GM23338 (cell line): ENCODE measurements around the gene AMOTL1. TPM values are rescaled to one million over a fixed set of nuclear protein-coding genes. Genes with fewer than 3 reads are reported as not detected.

Source experiments
- ATAC-seq: fragments of 200-7000 bp; cut with Tn5 transposase; 3 replicates; pipeline ENCODE4 v1.9.1; 2020
- DNase-seq: peaks from one replicate; pipeline ENCODE4 v3.0.0-alpha.2; 2015; ENCODE audit warnings: low spot score
- H2AFZ ChIP-seq: fragments of 200-600 bp; sonication (generic); 2 replicates; pipeline ENCODE4 v1.8.0; 2016; ENCODE audit warnings: antibody characterized with exemption, mild to moderate bottlenecking, moderate library complexity
- H3F3A ChIP-seq: fragments of 200-600 bp; sonication (generic); replicated peaks from 2 replicates; pipeline ENCODE4 v1.8.0; 2017; ENCODE audit warnings: antibody characterized with exemption, mixed run types, low read depth
- H3K27ac ChIP-seq: fragments of 200-600 bp; sonication (generic); 2 replicates; pipeline ENCODE4 v1.6.1; 2016; ENCODE audit warnings: low read depth
- H3K27me3 ChIP-seq: fragments of 200-600 bp; sonication (generic); 2 replicates; pipeline ENCODE4 v1.8.0; 2016; ENCODE audit warnings: mild to moderate bottlenecking, mixed run types, moderate library complexity; ENCODE audit not compliant: insufficient read depth
- H3K36me3 ChIP-seq: fragments of 200-600 bp; sonication (generic); 2 replicates; pipeline ENCODE4 v1.8.0; 2016; ENCODE audit warnings: mild to moderate bottlenecking; ENCODE audit not compliant: insufficient read depth
- H3K4me1 ChIP-seq: fragments of 200-600 bp; sonication (generic); 2 replicates; pipeline ENCODE4 v1.8.0; 2016; ENCODE audit warnings: mild to moderate bottlenecking, moderate library complexity; ENCODE audit not compliant: insufficient read depth
- H3K4me2 ChIP-seq: fragments of 200-600 bp; sonication (generic); 2 replicates; pipeline ENCODE4 v1.7.1; 2017; ENCODE audit warnings: mixed run types
- H3K4me3 ChIP-seq: fragments of 200-600 bp; sonication (generic); 2 replicates; pipeline ENCODE4 v1.6.1; 2016; ENCODE audit warnings: mixed run types
- H3K79me2 ChIP-seq: fragments of 200-600 bp; sonication (generic); replicated peaks from 2 replicates; pipeline ENCODE4 v1.8.0; 2017; ENCODE audit warnings: mild to moderate bottlenecking; ENCODE audit not compliant: insufficient read depth
- H3K9me2 ChIP-seq: fragments of 200-600 bp; sonication (generic); 2 replicates; pipeline ENCODE4 v1.8.0; 2017; ENCODE audit not compliant: insufficient read depth
- H4K20me1 ChIP-seq: fragments of 200-600 bp; sonication (generic); replicated peaks from 2 replicates; pipeline ENCODE4 v1.8.0; 2017; ENCODE audit warnings: mild to moderate bottlenecking; ENCODE audit not compliant: insufficient read depth
- H3K27ac Mint-ChIP-seq: 2 replicates; pipeline ENCODE4 v1.8.0; 2020; ENCODE audit warnings: inconsistent platforms, mild to moderate bottlenecking, moderate library complexity, mixed read lengths
- H3K27me3 Mint-ChIP-seq: 3 replicates; pipeline ENCODE4 v1.8.0; 2022; ENCODE audit warnings: low read depth, mild to moderate bottlenecking, moderate library complexity, mixed read lengths, inconsistent platforms; ENCODE audit not compliant: insufficient read depth, poor library complexity
- H3K36me3 Mint-ChIP-seq: 3 replicates; pipeline ENCODE4 v1.8.0; 2021; ENCODE audit warnings: low read depth, mild to moderate bottlenecking, inconsistent platforms, moderate library complexity, mixed read lengths
- H3K4me1 Mint-ChIP-seq: 3 replicates; pipeline ENCODE4 v1.8.0; 2020; ENCODE audit warnings: mild to moderate bottlenecking, inconsistent platforms, mixed read lengths
- H3K4me3 Mint-ChIP-seq: 3 replicates; pipeline ENCODE4 v1.8.0; 2021; ENCODE audit warnings: moderate library complexity, mild to moderate bottlenecking, inconsistent platforms, mixed read lengths
- H3K9me3 Mint-ChIP-seq: 3 replicates; pipeline ENCODE4 v1.8.0; 2020; ENCODE audit warnings: moderate library complexity, mild to moderate bottlenecking, inconsistent platforms, mixed read lengths
- CREB1 ChIP-seq: fragments of 250-450 bp; sonication (Bioruptor Pico); IDR thresholded peaks from 2 replicates; pipeline ENCODE4 v1.5.0; 2020; ENCODE audit warnings: low read depth, mild to moderate bottlenecking, moderate library complexity
- EZH2 ChIP-seq: fragments of 200-600 bp; sonication (generic); IDR thresholded peaks from one replicate; pipeline ENCODE4 v1.8.0; 2017; ENCODE audit warnings: antibody characterized with exemption, mild to moderate bottlenecking, low read depth; ENCODE audit not compliant: unreplicated experiment
- JUNB ChIP-seq: IDR thresholded peaks from one replicate; pipeline ENCODE4 v1.6.1; 2016; ENCODE audit warnings: antibody characterized with exemption; ENCODE audit not compliant: unreplicated experiment
- POLR2AphosphoS5 ChIP-seq: IDR thresholded peaks from 2 replicates; pipeline ENCODE4 v1.6.1; 2016; ENCODE audit warnings: antibody characterized with exemption, low read depth
- STAT1 ChIP-seq: IDR thresholded peaks from one replicate; pipeline ENCODE4 v1.6.1; 2016; ENCODE audit warnings: antibody characterized with exemption; ENCODE audit not compliant: unreplicated experiment
- ZNF331 ChIP-seq: fragments of 250-450 bp; sonication (Bioruptor Pico); IDR thresholded peaks from 2 replicates; pipeline ENCODE4 v1.5.0; 2020; ENCODE audit warnings: low read depth, mild to moderate bottlenecking, moderate library complexity
- polyA plus RNA-seq: library from polyadenylated mRNA; unstranded; fragments of >200 nt; fragmentation: Nextera tagmentation; extraction: Ambion mirVana; gene quantifications from 2 replicates; pipeline ENCODE4 v1.2.1, GENCODE V29; 2016
- total RNA-seq: library from RNA; depleted of rRNA; stranded (reverse); fragments of >200 nt; shearing (Covaris generic); gene quantifications from 2 replicates; pipeline ENCODE4 v1.2.3, GENCODE V29; 2014
- TF ChIP-seq, protein P1 (sequence below): fragments of 250-450 bp; sonication (Bioruptor Pico); IDR thresholded peaks from 2 replicates; pipeline ENCODE4 v1.5.0; 2020; ENCODE audit warnings: mild to moderate bottlenecking, moderate library complexity
- TF ChIP-seq, protein P2 (sequence below): IDR thresholded peaks from one replicate; pipeline ENCODE4 v1.6.1; 2018; ENCODE audit warnings: antibody characterized with exemption; ENCODE audit not compliant: unreplicated experiment

AMOTL1 gene
- total and polyA plus RNA-seq, 2 experiments from 2014 or later = 4.3 to 18.7 TPM

- H3F3A ChIP-seq = no peaks in the 10 kb centered on the region
- no peaks in the 10 kb centered on the region; the same call in 1 of the 2 replicates for H3K4me1 ChIP-seq
- no peak overlapping the region for H3K27ac ChIP-seq
- H3K27me3 ChIP-seq = no peaks in the 10 kb centered on the region
- peaks cover 68% of the 10 kb centered on the region for H3K79me2 ChIP-seq
- Mint-ChIP-seq H3K4me1 (peaks cover 37% of the 10 kb centered on the region), H3K27ac (no peak overlapping the region), H3K36me3 (peaks cover 6% of the 10 kb centered on the region; the same call in 2 of the 3 replicates), H3K9me3 (no peaks in the 10 kb centered on the region), H3K27me3 (no peaks in the 10 kb centered on the region), H3K4me3 (no peak overlapping the region)
- H4K20me1 ChIP-seq = peaks cover 19% of the 10 kb centered on the region
- no peak overlapping the region for H3K4me2 ChIP-seq
- no peaks in the 10 kb centered on the region for H3K9me2 ChIP-seq
- DNase-seq (no peak), ATAC-seq (no peak)
- H2AFZ ChIP-seq = no peak overlapping the region
- no peak overlapping the region for H3K4me3 ChIP-seq
- TF ChIP-seq STAT1 (no peak), JUNB (no peak), ZNF331 (CRISPR knock-in tag) (no peak), EZH2 (no peak), POLR2AphosphoS5 (no peak), CREB1 (no peak)
- TF ChIP-seq, protein P1, sequence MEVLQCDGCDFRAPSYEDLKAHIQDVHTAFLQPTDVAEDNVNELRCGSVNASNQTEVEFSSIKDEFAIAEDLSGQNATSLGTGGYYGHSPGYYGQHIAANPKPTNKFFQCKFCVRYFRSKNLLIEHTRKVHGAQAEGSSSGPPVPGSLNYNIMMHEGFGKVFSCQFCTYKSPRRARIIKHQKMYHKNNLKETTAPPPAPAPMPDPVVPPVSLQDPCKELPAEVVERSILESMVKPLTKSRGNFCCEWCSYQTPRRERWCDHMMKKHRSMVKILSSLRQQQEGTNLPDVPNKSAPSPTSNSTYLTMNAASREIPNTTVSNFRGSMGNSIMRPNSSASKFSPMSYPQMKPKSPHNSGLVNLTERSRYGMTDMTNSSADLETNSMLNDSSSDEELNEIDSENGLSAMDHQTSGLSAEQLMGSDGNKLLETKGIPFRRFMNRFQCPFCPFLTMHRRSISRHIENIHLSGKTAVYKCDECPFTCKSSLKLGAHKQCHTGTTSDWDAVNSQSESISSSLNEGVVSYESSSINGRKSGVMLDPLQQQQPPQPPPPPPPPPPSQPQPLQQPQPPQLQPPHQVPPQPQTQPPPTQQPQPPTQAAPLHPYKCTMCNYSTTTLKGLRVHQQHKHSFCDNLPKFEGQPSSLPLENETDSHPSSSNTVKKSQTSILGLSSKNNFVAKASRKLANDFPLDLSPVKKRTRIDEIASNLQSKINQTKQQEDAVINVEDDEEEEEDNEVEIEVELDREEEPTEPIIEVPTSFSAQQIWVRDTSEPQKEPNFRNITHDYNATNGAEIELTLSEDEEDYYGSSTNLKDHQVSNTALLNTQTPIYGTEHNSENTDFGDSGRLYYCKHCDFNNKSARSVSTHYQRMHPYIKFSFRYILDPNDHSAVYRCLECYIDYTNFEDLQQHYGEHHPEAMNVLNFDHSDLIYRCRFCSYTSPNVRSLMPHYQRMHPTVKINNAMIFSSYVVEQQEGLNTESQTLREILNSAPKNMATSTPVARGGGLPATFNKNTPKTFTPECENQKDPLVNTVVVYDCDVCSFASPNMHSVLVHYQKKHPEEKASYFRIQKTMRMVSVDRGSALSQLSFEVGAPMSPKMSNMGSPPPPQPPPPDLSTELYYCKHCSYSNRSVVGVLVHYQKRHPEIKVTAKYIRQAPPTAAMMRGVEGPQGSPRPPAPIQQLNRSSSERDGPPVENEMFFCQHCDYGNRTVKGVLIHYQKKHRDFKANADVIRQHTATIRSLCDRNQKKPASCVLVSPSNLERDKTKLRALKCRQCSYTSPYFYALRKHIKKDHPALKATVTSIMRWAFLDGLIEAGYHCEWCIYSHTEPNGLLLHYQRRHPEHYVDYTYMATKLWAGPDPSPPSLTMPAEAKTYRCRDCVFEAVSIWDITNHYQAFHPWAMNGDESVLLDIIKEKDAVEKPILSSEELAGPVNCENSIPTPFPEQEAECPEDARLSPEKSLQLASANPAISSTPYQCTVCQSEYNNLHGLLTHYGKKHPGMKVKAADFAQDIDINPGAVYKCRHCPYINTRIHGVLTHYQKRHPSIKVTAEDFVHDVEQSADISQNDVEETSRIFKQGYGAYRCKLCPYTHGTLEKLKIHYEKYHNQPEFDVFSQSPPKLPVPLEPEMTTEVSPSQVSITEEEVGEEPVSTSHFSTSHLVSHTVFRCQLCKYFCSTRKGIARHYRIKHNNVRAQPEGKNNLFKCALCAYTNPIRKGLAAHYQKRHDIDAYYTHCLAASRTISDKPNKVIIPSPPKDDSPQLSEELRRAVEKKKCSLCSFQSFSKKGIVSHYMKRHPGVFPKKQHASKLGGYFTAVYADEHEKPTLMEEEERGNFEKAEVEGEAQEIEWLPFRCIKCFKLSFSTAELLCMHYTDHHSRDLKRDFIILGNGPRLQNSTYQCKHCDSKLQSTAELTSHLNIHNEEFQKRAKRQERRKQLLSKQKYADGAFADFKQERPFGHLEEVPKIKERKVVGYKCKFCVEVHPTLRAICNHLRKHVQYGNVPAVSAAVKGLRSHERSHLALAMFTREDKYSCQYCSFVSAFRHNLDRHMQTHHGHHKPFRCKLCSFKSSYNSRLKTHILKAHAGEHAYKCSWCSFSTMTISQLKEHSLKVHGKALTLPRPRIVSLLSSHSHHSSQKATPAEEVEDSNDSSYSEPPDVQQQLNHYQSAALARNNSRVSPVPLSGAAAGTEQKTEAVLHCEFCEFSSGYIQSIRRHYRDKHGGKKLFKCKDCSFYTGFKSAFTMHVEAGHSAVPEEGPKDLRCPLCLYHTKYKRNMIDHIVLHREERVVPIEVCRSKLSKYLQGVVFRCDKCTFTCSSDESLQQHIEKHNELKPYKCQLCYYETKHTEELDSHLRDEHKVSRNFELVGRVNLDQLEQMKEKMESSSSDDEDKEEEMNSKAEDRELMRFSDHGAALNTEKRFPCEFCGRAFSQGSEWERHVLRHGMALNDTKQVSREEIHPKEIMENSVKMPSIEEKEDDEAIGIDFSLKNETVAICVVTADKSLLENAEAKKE = no peak
- TF ChIP-seq, protein P2, sequence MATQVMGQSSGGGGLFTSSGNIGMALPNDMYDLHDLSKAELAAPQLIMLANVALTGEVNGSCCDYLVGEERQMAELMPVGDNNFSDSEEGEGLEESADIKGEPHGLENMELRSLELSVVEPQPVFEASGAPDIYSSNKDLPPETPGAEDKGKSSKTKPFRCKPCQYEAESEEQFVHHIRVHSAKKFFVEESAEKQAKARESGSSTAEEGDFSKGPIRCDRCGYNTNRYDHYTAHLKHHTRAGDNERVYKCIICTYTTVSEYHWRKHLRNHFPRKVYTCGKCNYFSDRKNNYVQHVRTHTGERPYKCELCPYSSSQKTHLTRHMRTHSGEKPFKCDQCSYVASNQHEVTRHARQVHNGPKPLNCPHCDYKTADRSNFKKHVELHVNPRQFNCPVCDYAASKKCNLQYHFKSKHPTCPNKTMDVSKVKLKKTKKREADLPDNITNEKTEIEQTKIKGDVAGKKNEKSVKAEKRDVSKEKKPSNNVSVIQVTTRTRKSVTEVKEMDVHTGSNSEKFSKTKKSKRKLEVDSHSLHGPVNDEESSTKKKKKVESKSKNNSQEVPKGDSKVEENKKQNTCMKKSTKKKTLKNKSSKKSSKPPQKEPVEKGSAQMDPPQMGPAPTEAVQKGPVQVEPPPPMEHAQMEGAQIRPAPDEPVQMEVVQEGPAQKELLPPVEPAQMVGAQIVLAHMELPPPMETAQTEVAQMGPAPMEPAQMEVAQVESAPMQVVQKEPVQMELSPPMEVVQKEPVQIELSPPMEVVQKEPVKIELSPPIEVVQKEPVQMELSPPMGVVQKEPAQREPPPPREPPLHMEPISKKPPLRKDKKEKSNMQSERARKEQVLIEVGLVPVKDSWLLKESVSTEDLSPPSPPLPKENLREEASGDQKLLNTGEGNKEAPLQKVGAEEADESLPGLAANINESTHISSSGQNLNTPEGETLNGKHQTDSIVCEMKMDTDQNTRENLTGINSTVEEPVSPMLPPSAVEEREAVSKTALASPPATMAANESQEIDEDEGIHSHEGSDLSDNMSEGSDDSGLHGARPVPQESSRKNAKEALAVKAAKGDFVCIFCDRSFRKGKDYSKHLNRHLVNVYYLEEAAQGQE = peak; percentile 41
- H3K36me3 ChIP-seq = no peaks in the 10 kb centered on the region
Measured at GRCh38 chr11:94792451-94792850, 24.3 kb downstream of the AMOTL1 start.
